HG02981 (cell line): ENCODE measurements around the gene SLC22A31.
"Not testable (repeated sequence)": the region's sequence is repeated elsewhere in the genome, so short reads cannot be mapped to it uniquely, and the experiment has no call there.

ENCODE experiments used
- ATAC-seq: cut with Tn5 transposase; IDR thresholded peaks from one replicate; pipeline ENCODE4 v1.9.1; 2021; ENCODE audit warnings: mild to moderate bottlenecking, moderate library complexity; ENCODE audit not compliant: unreplicated experiment

The SLC22A31 gene

DNA sequence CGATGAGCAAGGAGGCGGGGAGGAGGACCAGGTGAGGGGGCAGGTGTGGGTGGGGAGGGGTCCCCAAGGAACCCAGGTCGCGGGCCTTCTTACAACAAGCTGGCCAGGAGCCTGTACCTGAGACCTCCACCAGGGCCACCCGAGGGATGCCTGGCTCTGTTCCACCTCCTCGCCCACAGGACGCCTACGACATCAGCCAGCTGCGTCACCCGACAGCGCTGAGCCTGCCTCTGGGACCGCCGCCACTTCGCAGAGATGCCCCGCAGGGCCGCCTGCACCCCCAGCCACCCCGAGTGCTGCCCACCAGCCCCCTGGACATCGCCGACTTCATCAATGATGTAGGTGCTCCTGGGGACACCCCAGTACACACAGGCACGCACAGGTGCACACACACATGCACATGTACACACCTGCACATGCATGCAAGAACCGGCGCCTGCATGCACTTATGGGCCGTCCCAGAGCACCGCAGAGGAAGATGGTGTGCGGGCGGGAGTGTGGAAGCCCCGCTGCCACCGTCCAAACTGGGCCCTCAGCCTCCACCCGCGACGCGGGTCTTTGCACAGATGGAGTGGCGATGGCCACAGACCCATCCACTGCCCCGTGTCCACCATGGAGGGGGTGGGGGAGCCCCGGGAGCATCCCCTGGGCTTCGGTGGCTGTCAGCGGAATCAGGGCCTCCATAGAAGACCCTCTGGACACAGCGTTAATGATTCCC is 6.6 kb downstream of the SLC22A31 start:
- no peak for ATAC-seq

- no peak for ATAC-seq
Observed at GRCh38 chr16:89192956-89193575, 7.3 kb downstream of the SLC22A31 start.

- ATAC-seq: not testable (repeated sequence)
Observed at GRCh38 chr16:89192186-89192955, 8.0 kb downstream of the SLC22A31 start.

- no peak for ATAC-seq
Observed at GRCh38 chr16:89191901-89192185, 8.5 kb downstream of the SLC22A31 start.

DNA sequence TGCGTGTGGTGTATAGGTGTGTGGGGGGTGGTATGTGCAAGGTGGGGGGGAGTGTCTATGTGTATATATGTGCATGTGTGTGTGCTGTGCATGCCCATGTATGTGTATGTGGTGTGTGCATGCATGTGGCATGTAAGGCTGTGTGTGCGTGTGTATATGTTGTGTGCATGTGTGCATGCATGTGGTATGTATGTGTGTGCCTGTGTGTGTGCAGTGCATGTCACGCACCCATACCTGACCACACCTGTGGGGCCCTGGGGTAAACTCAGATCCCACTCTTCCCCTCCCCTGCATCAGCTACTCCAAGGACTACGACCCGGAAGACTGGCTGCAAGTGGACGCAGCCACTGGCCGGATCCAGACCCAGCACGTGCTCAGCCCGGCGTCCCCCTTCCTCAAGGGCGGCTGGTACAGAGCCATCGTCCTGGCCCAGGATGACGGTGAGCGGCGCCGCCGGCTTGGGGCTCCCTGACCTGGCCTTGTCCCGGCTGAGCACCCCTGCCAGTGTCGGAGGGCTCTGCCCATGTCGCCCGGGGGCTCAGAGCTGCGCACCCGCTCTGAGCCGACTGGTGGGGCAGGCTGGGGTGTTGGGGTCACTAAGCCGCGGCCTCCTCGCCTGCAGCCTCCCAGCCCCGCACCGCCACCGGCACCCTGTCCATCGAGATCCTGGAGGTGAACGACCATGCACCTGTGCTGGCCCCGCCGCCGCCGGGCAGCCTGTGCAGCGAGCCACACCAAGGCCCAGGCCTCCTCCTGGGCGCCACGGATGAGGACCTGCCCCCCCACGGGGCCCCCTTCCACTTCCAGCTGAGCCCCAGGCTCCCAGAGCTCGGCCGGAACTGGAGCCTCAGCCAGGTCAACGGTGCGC is 9.1 kb downstream of the SLC22A31 start:
- ATAC-seq: no peak

GRCh38 chr16:89190150-89190958 is 10.0 kb downstream of the SLC22A31 start:
- no peak for ATAC-seq

DNA sequence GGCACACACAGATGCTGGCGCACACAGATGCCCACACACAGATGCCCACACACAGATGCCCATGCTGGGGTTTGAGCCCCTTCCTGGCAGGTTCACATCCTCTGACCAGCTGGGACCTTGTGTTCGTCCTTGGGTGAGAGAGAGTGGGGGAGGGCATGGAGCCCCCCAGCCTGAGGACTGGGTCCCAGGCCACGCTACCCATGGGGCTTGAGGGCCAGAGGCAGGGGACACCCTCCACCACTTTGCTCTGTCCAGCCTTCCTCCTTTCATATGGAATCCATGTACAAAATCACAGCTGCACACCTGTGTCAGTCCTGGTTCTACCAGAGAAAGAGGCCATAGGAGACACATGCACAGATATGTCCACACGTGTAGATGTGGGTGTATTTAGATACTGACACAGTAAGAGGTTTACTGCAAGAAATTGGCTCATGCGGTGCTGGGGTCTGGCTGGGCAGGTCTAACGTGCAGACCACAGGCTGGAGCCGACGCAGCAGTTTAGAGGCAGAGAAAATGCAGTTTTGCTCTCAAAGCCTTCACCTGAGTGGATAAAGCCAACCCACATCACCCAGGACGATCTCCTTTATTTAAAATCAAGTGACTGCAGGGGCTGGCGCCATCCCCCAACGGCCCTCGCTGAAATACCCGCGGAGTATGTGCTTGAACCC is 10.8 kb downstream of the SLC22A31 start:
- ATAC-seq: no peak

DNA sequence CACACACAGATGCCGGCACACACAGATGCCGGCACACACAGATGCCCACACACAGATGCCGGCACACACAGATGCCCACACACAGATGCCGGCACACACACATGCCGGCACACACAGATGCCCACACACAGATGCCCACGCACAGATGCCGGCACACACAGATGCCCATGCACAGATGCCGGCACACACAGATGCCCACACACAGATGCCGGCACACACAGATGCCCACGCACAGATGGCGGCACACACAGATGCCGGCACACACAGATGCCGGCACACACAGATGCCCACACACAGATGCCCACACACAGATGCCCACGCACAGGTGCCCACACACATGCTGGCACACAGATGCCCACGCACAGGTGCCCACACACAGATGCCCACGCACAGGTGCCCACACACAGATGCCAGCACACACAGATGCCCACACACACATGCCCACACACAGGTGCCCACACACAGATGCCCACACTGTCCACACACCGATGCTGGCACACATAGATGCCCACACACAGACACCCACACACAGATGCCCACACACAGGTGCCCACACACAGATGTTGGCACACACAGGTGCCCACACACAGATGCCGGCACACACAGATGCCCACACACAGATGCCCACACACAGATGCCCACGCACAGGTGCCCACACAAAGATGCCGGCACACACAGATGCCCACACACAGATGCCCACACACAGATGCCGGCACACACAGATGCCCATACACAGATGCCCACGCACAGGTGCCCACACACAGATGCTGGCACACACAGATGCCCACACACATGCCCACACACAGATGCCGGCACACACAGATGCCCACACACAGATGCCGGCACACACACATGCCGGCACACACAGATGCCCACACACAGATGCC is 11.6 kb downstream of the SLC22A31 start:
- ATAC-seq: not testable (repeated sequence)

- ATAC-seq: no peak
Observed at GRCh38 chr16:89187770-89188392, 12.5 kb downstream of the SLC22A31 start.

DNA sequence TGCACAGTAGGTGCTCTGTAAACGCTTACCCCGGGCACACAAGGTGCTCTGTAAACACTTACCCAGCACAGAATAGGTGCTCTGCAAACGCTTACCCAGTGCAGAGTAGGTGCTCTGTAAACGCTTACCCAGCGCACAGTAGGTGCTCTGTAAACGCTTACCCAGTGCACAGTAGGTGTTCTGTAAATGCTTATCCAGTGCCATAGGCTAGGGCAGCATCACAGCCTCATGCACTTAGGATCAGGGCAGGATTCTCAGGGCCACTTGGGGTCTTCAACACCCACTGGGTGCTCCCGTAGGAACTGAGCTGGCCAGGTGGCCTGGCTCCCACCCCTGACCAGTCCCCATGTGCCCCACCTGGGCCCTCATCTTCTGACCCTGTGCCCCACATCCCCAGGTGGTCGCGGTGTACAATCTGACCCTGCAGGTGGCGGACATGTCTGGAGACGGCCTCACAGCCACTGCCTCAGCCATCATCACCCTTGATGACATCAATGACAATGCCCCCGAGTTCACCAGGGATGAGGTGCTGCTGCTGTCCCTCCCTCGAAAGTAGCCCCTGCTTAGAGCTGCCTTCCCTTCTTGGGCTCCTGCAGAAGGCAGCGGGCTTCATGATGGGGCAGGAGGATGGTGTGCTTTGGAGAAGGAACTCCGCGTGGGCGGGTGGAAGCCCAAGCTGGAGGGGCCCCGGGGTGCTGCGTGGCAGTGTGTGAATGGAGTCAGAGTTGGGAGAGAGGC is 13.1 kb downstream of the SLC22A31 start:
- no peak for ATAC-seq

- ATAC-seq: not testable (repeated sequence)
Observed at GRCh38 chr16:89186593-89187031, 13.7 kb downstream of the SLC22A31 start.

GRCh38 chr16:89185887-89186592 is 14.3 kb downstream of the SLC22A31 start:
- ATAC-seq: not testable (repeated sequence)

DNA sequence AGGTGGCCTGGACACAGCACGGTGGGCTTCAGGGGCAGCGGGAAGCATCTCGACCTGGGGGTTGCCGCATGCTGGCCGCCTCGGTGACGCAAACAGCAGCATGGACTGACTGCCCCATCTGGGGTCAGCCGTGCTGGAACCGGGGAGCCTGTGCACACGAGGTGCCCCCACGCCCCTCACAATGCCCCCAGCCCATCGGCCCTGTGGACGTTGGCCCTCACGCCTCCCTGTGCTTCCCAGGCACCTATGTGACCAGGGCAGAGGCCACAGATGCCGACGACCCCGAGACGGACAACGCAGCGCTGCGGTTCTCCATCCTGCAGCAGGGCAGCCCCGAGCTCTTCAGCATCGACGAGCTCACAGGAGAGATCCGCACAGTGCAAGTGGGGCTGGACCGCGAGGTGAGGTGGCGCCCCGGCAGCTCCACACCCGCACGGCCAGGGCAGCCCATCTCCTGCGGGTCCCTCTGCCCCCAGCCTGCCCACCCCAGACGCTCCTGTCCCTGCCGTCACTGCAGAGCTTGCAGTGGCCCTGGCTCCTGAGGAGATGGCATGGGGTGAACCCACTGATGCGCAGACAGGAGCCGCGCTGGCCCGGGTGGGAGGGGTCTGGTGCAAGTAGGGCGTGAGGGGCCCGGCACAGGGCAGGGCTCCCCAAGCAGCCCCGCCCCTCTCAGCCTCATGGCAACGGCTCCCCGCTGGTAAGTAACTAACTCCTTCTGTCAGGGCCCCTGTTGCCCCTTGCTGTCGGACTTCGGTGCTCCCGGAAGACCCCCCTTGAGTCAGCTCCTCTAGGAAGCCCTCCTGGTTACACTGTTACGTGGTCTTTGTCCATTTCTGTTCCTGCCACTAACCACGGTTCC is 15.2 kb downstream of the SLC22A31 start:
- ATAC-seq: no peak

- ATAC-seq: no peak
Observed at GRCh38 chr16:89184677-89184932, 15.7 kb downstream of the SLC22A31 start.

DNA sequence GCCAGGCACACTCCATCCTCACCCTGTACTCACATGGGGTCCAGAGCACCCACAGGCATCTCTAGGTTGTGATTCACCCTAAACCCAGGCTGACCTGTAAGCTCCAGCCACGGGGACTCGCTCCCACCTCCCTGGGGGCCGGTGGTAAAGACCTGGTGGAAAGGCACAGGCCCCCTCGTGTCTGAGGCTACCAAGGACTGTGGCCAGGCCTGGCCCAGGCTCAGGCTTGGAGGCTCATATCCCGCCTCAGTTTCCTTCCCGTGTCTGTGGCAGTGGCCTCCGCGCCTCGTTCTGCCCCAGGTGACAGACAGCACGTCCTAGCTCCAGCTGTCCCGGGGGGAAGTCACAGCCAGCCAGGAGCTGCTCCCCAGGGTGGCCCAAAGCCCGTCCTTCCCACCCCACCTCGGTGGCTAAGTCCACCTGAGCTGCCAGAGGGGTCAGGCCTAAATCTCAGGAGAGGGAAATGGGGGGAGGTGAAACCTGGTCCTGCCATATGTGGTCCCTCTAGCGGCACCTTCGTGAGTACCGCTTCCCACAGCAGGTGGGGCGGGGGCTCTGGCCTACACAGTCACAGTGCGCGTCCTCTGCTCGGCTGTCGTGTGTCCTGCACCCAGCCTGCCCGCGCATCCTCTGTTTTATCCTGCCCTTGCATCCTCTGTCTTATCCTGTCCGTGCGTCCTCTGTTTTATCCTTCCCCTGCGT is 16.2 kb downstream of the SLC22A31 start:
- ATAC-seq: no peak

DNA sequence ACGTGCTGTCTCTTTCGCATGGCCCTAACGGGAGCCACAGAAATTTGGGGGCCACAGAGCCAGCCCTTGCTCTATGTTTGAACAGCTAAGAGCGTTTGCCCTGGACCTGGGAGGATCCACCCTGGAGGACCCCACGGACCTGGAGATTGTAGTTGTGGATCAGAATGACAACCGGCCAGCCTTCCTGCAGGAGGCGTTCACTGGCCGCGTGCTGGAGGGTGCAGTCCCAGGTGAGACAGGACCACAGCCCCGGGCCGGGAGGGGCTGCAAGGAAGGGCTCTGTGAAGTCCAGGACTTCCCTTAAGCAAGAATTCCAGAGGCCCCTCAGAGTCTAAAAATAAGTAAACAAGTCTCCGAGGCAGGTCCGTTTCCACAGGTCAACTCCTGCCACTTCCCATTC is 16.9 kb downstream of the SLC22A31 start:
- no peak for ATAC-seq
